Measurements from ENCODE around the gene GPR3. TPM values are rescaled to one million over a fixed set of nuclear protein-coding genes. Genes with fewer than 3 reads are reported as not detected.

The GPR3 gene
- total RNA-seq, 1 donor from 2014 or later, result not detected

GRCh38 chr1:27392778-27393635 is 585 bp downstream of the GPR3 start:
- intact Hi-C loops (cut with DNase I), result loop anchor here (1.0 to 5.0 kb wide), 2 partner anchors 27 to 36 kb away; partner anchors contain the start of gene MAP3K6
- no peak for ATAC-seq
- no peak for DNase-seq (ENCODE audit: missing footprints)

GRCh38 chr1:27393641-27394281 is 1.3 kb downstream of the GPR3 start:
- ATAC-seq (no peak), DNase-seq (ENCODE audit: missing footprints) (no peak)
- intact Hi-C loops (cut with DNase I), result loop anchor here (5.0 kb wide), 1 partner anchor 36 kb away; no protein-coding TSS in a partner anchor

- no peak for DNase-seq (ENCODE audit: missing footprints)
- no peak for ATAC-seq
- intact Hi-C loops (cut with DNase I), result loop anchor here (5.0 kb wide), 1 partner anchor 37 kb away; no protein-coding TSS in a partner anchor
Measured at GRCh38 chr1:27394282-27394658, 1.8 kb downstream of the GPR3 start.

DNA sequence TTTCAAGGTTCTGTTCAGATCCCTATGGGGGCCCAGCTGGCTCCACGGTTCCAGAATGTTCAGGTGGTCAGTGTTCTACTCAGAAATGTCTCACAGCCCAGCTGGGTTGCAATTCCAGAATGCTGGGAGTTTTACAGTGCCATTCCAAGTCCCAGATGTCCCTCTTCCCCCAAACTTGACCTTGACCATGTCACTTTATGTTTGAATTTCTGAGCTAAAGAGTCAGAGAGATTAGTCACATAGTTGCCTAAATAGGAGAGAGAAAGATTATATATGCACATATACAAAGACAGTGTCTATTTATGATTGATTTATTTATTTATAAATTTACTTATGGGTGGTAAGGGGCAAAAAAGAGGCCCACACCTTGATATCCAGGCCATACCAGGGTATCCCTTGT is 2.5 kb downstream of the GPR3 start:
- DNase-seq (ENCODE audit: missing footprints) (no peak), ATAC-seq (no peak)
- intact Hi-C loops (cut with DNase I), result loop anchor here (1.0 to 5.0 kb wide), 3 partner anchors 38 to 267 kb away; no protein-coding TSS in a partner anchor

DNA sequence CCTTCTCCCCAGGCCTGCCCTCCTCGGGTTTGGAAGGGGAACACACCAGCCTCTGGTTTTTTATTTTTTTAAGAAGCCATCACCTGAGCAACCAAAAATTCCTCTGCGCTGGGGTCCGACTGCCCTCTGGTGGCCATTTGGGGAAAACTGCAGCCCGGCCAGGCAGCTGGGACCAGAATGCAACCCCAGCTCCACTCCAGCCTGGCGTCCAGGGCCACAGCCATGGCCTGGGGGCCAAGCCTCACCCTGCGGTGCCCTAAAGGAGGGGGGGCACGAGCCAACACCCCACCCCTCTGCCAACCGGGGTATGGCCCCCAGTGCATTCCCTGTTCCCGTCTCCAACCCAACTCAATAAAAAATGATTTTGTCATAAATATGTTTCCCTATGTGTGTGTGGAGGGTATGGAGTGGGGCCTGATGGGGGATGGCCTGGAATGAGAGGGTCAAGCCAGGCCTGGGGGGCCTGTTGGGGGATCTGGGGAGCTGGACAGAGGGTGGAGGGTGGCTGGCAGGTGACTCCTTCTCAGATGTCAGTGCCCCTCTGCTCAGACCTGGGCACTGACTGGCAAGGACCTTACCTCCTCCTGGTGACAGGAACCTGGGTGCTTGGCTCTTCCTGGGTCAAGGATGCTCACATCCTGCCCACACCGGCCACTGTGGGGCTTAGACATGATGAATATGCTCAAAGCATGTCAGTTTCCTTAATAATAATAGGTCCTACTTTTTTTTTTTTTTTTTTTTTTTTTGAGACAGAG is 3.2 kb downstream of the GPR3 start:
- ATAC-seq (peak; percentile 25), DNase-seq (ENCODE audit: missing footprints) (peak; percentile 85)
- intact Hi-C loops (cut with DNase I), result loop anchor here (1.0 to 5.0 kb wide), 2 partner anchors 94 to 267 kb away; no protein-coding TSS in a partner anchor

- intact Hi-C loops (cut with DNase I), result loop anchor here (5.0 kb wide), 1 partner anchor 265 kb away; no protein-coding TSS in a partner anchor
- no peak for DNase-seq (ENCODE audit: missing footprints)
- ATAC-seq, result no peak
Measured at GRCh38 chr1:27397110-27397509, 4.7 kb downstream of the GPR3 start.

DNA sequence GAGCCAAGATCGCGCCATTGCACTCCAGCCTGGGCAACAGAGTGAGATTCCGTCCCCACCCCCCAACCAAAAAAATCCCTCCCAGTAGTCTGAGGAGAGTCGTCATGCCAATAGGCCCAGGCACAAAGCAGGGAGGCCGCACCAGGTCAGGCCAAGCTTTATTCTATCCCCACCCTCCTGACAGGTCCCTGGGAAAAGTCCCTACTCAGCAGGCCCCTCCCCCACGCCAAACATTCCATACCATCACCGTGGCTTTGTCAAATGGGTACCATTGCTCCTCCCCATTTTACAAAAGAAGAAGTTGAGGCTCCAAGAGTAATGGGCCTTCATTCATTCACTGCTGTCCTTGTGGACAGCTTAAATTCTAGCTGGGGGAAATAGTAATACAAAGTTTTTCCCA is 5.3 kb downstream of the GPR3 start:
- ATAC-seq (no peak), DNase-seq (ENCODE audit: missing footprints) (no peak)
- intact Hi-C loops (cut with DNase I), result loop anchor here (5.0 kb wide), 1 partner anchor 265 kb away; no protein-coding TSS in a partner anchor

DNA sequence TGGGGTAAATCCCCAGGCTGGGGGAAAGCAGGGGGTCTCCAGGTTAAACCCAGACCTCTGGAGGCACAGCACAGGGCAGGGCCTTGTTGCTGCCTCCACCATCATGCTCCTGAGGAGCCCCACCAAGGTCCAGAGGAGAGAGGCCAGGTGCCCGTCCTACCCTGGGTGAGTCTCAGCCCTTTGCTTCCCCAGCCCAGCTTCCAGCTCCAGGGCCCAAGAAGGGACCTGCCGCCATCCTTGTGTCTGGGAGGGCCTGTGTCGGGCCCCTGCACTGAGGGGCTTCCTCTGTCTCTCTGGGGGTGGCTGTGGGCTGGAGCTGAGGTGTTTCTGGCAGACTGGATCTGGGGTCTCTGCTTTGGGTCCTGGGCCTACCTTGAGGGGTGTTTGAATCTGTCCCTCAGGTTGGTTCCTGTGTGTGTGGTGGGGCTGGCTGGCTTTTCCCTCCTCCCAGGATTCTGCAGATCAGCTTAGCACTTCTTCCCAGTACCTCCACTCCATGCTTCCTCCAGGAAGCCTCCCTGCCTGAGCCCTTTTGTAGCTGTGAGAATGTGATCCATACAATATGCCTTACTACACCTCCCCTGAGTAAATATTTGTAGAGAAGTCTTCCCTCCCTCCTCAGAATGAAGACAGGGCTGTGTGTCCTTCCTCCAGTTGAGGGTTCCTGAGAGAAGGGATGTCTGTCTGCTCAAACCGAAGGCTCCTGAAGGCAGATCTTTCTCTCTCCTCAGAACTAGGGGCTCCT is 6.2 kb downstream of the GPR3 start:
- no peak for ATAC-seq
- intact Hi-C loops (cut with DNase I), result loop anchor here (5.0 kb wide), 1 partner anchor 264 kb away; no protein-coding TSS in a partner anchor
- DNase-seq (ENCODE audit: missing footprints), result no peak

DNA sequence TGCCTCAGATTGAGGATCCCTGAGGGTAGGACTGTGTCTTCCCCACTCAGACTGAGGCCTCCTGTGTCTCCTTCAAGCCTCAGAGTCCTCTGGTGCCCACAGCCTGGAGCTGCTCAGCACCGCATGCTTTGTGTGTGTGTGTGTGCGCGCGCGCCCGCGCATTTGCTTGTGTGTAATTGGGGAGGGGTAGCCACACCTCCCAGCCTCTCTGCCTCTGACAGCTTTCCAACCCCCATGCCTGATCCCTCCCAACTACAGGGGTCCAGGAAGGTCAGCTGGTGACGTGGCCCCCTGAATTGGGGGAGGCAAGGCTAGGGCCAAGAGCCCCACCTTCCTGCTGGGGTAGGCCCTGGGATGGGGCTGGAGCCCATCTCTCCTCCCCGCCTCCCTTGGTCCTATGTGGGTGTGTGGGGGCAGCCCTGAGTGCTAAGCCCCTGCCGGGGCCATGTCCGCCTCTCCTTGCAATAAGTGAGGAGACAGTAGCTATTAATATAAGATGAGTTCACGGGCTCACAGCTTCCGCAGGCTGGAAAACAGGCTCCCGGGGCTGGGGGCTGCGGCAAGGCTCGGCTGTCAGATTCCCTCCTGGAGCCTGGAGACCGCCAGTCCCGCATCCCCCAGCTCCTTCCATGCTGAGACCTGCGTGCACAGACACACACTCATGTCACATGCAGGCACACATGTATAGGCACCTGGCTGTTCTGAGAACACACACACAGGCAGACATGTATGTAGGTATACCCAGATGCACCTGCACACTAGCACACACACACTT is 7.0 kb downstream of the GPR3 start:
- intact Hi-C loops (cut with DNase I), result loop anchor here (5.0 kb wide), 1 partner anchor 263 kb away; no protein-coding TSS in a partner anchor
- DNase-seq (ENCODE audit: missing footprints), result no peak
- ATAC-seq, result no peak

DNA sequence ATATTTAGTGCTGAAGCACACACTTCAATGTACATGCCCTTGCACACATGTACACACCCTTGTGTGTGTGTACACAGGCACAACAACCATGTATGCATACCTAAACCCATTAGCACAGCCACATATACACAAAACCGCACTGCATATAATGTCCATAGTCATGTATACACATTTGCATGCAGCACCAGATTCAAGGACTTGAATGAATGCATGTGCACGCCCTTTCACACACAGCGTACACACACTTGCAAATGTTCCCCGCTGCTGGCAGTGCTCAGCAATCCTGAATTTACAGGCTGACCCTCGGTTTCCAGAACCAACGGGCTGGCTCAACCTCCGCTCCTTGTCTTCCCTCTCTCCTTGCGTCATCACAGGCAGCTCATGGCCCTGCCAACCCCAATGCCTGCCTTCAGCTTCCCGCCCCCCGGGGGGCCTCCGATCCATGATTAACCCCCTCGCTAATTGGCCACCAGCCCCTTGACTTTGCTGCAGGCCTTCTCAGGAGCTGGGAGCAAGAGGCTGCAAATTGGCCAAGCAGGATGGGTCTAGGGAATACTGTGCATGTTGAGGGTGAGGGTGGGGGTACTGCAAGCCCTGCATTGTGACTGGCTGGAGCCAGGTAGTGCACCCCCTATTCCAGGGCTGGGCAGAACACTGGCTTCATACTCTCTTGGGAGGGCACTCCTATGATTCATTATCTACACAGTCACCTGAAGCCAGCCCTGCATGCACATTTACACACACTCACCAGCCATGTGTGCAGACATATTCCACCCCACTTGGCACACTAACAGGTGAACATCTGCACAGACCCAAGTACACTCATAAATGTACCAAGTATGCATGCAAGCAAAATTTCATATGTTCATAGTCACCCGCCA is 7.9 kb downstream of the GPR3 start:
- DNase-seq (ENCODE audit: missing footprints), result no peak
- no peak for ATAC-seq
- intact Hi-C loops (cut with DNase I), result no loop called here

GRCh38 chr1:27400963-27401341 is 8.5 kb downstream of the GPR3 start:
- intact Hi-C loops (cut with DNase I), result no loop called here
- DNase-seq (ENCODE audit: missing footprints) (no peak), ATAC-seq (no peak)

DNA sequence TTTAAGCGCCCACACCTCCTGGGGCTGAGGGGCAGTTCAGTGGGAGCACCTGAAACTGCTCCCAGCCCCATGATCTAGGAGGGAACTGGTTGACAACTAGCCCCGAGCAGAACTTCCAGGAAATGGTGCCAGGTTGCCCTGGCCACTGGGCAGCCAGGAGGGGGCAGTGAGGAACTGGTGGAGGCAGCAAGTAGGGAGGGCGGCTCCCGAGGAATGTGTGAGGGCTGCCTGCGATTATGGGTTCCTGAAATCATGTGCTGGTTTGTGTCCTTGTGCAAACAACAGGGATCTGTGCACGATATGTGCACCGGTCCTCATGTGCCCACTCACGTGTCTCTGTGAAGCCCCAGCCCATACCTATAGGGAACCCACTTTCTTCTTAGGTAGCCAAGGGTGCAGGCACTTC is 9.9 kb downstream of the GPR3 start:
- DNase-seq (ENCODE audit: missing footprints), result peak; percentile 83
- intact Hi-C loops (cut with DNase I), result loop anchor here (2.0 kb wide), 1 partner anchor 204 kb away; no protein-coding TSS in a partner anchor
- ATAC-seq, result peak; percentile 49

GRCh38 chr1:27403065-27403726 is 10.8 kb downstream of the GPR3 start:
- intact Hi-C loops (cut with DNase I), result loop anchor here (2.0 kb wide), 1 partner anchor 204 kb away; no protein-coding TSS in a partner anchor
- peak; percentile 86 for DNase-seq (ENCODE audit: missing footprints)
- ATAC-seq, result peak; percentile 62

GRCh38 chr1:27403931-27404330 is 11.5 kb downstream of the GPR3 start:
- no peak for DNase-seq (ENCODE audit: missing footprints)
- intact Hi-C loops (cut with DNase I), result loop anchor here (2.0 kb wide), 1 partner anchor 203 kb away; no protein-coding TSS in a partner anchor
- no peak for ATAC-seq

DNA sequence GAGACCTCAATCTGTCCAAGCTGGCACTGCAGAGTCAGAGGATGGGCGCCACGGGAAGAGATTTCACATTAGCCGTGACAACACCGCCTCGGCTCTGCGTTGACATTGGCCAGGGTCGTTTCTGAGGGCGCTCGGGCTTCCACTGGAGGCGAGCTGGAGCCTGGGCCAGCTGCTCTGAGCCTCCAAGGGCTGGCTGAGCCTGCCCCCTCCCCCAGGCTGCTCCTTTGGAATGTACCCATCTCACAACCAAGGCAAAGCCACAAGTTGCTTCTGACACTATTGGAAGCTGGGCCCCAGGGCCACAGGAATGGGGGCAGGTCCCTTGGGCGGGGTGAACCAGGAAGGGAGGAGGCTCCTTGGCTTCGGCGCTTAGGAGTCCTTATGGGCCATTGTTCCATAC is 12.7 kb downstream of the GPR3 start:
- DNase-seq (ENCODE audit: missing footprints), result no peak
- ATAC-seq, result peak; percentile 18
- intact Hi-C loops (cut with DNase I), result no loop called here
